H4 (cell line): ENCODE data around the gene DAPK1. TPM values are rescaled to one million over a fixed set of nuclear protein-coding genes. Genes with fewer than 3 reads are reported as not detected.
"Not testable (repeated sequence)": the region's sequence is repeated elsewhere in the genome, so short reads cannot be mapped to it uniquely, and the experiment has no call there.

ENCODE experiments used
- DNase-seq: peaks from one replicate; pipeline ENCODE4 v3.0.0-alpha.2; 2015; ENCODE audit warnings: low spot score
- total RNA-seq: library from RNA; depleted of rRNA; stranded (reverse); fragments of >200 nt; shearing (Covaris generic); gene quantifications from 2 replicates; pipeline ENCODE4 v1.2.3, GENCODE V29; 2014

DAPK1 gene
- total RNA-seq, 1 experiment from 2014 or later = 6.6 TPM

DNA sequence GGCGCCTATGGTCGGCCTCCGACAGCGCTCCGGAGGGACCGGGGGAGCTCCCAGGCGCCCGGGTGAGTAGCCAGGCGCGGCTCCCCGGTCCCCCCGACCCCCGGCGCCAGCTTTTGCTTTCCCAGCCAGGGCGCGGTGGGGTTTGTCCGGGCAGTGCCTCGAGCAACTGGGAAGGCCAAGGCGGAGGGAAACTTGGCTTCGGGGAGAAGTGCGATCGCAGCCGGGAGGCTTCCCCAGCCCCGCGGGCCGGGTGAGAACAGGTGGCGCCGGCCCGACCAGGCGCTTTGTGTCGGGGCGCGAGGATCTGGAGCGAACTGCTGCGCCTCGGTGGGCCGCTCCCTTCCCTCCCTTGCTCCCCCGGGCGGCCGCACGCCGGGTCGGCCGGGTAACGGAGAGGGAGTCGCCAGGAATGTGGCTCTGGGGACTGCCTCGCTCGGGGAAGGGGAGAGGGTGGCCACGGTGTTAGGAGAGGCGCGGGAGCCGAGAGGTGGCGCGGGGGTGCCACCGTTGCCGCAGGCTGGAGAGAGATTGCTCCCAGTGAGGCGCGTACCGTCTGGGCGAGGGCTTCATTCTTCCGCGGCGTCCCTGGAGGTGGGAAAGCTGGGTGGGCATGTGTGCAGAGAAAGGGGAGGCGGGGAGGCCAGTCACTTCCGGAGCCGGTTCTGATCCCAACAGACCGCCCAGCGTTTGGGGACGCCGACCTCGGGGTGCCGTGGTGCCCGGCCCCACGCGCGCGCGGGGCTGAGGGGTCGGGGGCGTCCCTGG, 561 bp downstream of the DAPK1 start:
- DNase-seq = no peak

DNA sequence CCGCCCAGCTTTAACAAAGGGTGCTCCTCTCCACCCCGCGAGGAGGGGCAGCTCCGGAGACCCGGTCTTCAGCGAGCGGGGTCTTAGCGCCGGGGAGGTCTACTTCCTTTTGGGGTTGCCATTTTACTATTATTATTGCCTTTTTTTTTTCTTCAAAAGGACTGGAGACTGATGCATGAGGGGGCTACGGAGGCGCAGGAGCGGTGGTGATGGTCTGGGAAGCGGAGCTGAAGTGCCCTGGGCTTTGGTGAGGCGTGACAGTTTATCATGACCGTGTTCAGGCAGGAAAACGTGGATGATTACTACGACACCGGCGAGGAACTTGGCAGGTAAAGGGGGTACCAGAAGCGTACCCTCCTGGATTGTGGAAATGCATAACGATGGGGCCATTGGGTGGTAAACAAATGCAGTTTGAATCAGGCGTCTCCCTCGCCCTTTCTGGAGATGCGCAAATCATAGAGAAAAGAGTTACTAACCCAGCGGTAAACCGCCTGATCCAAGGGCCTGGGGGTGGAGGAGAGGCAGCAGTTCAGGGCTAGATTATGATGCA, 1.2 kb downstream of the DAPK1 start:
- DNase-seq = no peak

DNA sequence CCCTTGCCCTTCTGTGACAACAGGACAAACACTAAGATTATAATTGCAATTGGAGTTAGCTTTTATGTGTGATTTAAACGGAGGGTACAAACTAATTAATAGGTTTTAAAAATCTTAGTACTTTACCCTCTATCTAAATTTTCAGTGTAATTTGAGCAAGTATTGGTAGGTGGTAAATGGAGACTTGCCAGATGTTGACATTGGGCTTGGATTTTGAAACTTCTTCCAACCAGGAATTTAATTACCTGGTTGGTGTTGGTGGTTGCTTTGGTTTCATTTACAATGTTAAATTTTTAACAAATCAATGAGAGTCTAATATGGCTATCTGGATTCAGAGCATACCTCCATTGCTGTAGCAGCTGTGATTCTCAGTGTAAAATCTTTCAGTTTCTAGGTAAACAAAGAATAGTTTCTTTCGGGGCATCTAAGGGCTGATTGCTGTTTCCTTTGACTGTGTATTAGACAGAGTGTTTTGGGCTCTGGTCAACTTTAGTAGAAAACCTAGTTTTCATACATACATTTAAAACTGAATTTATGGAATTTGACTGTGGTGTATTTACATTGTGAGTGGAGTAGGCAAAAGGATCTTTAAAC, 1.9 kb downstream of the DAPK1 start:
- no peak for DNase-seq

DNA sequence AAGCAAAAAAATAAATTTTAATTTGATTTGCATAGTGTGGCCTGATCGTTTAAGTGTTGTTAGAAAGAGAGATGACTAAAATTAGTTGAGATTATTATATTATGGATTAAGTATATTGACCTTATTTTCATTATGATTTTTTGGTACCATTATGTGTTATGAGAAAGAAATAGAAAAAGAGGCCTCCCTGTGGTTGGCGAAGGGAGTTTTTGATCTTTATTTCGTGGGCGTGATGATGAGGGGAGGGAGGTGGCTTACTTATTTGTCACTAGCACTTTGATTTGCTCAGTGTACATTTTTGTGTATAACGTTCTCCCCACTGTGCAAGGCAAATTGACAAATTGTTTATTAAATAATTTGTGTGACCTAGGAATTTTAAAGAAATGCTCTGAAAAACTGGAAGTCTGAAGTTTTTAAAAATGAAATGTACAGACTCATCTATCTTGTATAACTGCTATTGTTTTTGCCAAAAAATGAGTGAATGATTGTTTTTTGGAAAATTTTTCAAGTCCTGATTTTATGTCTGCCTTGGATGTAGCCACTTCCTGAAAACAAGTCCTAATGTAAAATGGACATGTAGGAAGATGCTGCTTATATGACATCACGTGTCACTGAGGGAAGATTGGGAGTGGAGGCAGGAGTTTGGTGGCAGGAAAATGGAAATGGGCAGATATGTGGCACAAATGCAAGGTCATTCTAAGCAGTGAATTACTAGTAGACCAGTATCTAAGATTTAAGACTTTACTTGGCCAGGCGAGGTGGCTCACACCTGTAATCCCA, 3.0 kb downstream of the DAPK1 start:
- no peak for DNase-seq

DNA sequence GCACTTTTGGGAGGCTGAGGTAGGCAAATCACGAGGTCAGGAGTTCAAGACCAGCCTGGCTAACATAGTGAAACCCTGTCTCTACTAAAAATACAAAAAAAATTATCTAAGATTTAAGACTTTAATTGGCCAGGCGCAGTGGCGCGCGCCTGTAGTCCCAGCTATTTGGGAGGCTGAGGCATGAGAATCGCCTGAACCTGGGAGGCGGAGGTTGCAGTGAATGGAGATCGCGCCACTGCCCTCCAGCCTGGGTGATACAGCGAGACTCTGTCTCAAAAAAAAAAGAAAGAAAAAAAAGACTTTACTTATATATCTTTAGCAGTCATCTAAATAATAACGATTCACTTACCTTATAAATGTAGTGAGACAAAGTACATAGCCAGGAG, 3.6 kb downstream of the DAPK1 start:
- not testable (repeated sequence) for DNase-seq

DNA sequence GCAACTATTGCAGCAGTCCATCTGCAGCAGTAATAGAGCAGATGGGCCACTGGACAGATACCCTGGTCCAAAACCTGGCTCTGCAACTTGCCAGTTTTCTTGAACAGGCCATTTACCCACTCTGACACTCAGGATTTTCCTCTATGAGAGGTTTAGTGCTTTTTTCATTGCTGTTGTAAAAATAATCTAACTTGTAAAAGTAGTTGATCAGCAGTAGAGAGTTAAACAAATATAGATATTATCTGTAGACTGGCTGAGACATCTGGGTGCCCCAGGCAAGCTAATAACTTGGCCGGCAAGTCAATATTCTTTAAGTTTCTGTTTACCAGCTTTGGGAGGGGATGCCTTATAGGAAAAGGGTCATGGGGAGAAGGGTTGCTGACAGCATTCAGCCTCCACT, 4.1 kb downstream of the DAPK1 start:
- no peak for DNase-seq

DNA sequence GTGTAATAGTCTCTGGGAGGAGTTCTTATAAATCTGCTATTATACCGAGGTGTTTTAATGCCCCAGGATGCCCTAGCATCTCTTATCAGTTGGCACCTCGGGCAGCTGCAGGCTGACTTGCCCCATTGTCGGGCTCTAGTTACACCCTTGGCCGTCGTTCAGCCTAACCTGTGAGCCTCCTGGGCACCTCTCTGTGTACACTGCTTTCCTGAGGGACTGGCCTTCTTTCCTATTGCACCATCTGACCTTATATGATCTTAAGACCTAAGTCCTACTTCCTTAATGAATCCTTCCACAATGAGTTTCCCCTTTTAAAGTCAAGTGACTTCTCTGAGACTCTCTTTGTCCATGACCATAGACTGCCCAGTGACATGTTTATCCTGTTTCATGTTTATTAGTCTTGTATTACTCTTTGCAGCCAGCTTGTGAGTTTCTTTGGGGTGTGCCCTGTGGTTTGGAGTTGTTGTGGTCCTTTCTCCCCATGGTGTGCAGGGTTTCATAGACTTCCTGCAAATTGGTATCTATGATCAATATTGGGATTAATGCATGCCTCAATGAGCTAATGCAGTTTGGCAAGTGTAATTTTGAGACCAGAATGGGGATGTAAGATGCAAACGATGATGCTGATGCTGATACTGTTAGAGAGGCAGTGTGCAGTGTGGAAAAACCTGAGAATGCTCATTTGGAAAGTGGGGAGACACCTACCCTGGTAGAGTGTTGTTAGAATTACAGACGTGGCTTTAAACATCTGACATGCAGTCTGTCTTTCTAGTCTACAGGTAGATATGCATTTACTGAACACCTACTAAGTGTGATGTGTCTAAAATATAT, 4.9 kb downstream of the DAPK1 start:
- DNase-seq = no peak

DNA sequence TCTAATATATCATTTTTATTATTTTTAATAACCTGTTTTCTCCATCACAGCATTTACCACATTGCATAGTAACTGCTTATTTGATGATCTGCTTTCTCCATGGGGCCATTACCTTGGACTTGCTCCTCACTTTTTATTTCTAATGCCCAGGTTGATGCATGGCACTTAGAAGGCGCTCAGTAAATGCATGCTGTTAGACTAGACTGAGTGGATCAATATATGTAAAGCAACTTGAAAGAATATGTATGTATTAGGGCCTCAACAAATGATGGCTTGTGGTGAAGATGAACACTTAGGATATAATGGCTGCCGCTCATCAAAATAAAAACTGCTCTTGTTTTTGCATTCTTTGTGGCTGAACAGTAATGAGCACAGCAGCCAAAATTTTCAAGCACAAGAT, 5.8 kb downstream of the DAPK1 start:
- no peak for DNase-seq

DNA sequence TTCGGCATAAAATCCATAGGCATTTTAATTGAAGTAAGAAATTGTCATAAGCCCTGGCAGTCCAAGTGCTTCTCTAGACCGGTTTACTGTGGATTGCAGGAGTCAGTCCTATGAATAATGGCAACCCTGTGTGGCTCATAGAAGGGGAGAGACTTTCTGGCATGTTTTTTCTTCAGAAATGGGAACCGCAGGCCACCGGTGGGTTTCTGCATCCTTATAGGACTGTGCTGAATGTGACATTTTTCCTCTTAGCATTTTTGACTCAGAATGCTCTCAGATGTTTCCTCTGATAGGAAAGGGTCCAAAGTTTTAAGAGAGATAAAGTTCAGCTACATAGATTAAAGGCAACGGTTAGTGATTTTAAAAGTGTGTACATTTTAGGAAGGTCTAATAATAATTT, 6.3 kb downstream of the DAPK1 start:
- DNase-seq = no peak

DNA sequence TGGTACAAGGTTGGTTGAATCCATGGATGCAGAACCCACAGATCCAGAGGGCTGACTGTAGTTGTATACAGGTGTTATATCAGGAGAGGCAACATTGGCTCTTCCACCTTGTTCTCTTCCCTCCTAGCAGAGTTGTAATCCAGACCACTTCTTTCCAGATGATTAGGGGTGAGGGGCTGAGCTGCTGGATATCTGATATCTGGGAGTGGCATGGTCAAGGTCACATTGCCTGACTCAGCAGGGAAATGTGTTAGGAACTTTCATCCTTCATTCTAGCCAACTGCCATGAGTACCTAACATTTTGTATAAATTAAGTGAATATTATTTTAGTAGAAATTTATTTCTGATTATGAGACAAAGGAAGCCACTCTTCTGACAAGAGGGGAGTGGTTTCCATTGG, 7.3 kb downstream of the DAPK1 start:
- no peak for DNase-seq

DNA sequence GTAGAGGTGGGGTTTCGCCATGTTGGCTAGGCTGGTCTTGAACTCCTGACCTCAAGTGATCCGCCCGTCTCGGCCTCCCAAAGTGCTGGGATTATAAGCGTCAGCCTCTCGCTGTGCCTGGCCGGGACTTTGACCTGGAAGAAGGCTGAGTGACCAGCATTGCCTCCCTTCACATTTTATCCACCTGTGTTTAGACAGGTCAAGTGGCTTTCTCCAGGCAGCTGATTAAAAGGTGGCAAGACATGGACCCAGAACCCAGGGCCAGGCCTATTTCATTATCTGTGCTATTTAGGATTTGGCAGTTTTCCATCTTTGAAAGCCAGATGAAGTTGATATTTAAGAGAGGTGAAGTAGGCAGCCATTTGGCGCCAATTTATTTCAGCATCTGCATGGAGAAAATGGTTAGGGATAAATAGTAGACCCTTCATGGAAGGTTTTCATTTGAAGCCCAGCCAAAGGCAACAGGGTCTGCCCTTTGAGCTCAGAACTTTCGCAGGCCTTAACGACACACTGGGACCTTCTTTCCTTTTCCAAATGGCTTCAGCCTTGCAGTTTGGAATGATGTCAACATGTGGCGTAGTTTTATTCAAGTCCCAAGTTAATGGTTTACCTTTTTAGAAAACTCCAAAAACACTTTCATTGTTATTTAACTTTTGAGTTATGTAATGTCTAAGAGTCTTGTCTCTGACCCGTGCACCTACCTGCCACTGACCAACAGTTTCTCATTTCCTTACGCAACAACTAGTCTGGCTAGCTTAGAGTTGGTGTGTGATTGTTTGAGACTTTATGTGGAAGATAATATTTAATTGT, 8.4 kb downstream of the DAPK1 start:
- no peak for DNase-seq

DNA sequence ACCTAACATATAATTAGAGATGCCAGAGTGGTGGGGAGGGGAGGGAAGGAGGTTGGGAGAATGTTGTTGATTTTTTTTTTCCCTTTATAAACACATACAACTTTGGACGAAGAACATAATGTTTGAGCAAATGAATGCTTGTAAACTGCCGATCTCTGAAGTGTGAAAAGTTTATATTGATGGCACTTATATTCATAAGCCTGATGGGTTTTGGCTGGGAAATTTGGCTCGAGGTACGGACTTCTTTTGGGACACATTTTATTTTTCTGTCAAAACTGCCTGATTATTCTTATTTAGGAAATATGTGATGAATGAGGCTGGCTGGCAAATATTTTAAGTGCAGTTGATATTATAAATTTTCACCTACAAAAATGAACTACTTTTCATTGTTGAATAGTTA, 9.9 kb downstream of the DAPK1 start:
- no peak for DNase-seq

DNA sequence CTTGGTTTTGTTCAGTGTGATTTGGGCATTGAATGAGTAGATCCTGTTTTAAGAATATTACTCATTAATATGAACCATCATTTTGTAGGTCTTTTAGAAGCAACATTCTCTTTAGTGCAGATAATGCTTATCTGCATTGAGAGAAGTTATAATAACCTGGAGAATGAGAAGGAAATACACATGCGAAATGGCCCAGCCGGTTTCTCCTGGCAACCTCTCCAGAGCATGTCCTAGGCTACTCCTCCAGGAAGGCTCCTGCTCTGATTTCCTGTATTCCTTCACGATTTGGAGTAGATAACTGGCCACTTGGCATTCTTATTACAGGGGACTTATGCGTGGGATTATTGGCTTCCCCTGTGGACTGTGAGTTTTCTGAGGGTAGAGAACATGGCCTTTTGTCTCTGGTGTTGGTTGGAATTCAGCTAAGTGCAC, 12.6 kb downstream of the DAPK1 start:
- no peak for DNase-seq

DNA sequence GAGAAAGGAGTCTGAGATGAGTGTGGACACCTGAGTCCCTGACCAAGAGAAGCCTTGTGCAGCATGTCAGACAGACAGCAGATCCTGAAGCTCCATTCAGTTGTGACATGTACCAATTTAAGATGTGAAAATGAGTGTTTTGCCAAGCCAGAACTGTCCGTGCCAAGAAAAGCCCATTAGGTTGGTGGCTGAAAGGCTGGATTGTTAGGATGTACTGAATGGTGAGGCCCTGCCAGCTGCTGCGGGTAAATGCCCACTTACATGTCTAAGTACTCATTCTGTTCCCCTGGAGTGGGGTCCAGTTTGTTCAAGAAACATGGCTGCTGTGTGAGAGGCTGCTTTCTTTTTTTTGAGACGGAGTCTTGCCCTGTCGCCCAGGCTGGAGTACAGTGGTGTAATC, 14.6 kb downstream of the DAPK1 start:
- no peak for DNase-seq

DNA sequence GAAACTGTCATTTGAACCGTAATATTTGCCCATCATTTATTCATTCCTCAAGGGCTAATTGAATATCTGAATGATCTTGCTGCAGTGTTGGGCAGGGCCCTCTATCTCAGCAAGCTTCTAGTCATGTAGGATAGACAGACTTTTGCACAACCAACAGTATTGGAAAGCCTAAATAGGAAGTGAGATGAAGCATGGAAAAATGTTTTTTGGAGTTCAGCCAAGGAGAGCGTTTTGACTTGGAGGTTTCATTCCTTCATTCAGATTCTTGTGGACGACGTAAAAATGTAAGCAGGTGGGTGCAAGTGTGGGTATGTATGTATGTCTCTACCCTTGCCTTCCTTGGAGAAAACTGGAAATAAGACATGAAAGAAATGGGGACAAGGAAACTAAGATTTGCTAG, 15.5 kb downstream of the DAPK1 start:
- DNase-seq = no peak

DNA sequence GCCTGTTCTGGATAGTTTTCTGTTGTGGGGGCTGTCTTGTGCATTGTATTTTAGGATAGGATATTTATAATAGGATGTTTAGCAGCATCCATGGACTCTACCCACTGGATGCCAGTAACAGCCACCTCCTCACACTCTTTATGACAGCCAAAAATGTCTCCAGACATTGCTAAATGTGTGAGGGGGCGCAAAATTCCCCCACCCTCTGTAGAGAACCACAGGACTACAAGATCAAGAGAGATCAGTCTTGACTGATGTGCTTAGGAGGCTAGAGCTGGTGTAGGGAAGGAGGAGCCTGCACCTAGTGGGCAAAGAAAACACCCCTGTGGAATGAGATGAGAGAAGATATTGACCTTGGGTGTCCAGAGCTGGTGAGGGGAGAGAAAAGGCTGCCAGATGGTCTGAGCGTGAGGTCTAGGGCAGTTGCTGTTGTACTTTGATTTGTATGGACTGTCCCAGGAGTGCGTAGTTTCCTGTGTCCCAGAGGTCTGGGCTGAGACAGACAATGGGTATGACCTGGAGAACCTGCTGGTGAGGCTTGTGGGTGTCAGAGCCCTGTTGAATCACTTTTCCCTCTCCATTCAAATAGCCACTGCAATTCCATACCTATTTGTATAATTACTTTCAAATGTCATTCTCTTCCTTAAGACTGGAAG, 16.3 kb downstream of the DAPK1 start:
- DNase-seq = no peak

DNA sequence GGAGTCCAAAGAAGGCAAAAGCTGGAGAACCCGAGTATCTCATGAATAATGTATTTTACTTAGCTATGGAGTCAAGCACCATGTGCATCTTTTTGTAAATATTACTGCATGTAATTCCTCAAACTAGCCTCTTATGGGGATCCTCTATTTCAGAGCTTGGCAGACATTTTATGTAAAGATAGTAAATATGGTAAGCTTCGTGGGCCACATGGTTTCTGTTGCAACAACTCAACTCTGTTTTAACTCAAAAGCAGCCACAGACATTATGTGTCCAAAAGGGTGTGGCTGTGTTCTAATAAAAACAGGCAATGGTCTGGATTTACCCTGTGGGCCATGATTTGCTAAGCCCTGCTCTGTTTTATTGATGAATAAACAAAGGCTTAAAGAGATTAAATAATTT, 17.3 kb downstream of the DAPK1 start:
- DNase-seq = no peak

DNA sequence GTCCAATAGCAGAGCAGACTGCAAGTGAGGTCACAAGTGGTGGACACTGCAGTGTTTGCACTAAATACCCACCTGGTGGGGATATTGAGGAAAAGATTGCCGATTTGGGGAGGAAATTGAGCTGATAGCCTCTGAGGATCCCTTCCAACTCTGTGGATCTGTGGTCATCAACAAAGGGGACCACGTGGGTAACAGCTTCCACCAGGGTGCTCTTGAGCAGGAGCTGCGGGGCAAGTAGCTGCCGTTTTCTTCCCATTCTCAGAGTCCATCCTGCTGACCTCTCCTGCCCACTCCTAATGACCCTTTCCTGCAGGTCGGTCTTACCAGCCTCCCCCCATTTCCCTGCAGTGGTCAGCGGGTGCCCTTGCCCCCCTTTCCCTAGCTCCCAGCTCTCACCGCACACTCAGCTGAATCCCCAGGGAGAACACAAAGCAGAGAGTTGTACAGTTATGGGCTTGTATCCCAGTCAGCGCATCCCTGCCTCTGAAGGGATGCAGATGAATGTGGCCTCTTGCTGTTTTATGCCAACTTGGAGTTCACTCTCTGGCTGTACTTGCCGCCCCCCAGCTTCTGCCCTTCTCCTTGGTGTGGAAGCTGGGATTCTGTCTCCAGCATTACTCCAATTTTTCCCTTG, 18.0 kb downstream of the DAPK1 start:
- no peak for DNase-seq

DNA sequence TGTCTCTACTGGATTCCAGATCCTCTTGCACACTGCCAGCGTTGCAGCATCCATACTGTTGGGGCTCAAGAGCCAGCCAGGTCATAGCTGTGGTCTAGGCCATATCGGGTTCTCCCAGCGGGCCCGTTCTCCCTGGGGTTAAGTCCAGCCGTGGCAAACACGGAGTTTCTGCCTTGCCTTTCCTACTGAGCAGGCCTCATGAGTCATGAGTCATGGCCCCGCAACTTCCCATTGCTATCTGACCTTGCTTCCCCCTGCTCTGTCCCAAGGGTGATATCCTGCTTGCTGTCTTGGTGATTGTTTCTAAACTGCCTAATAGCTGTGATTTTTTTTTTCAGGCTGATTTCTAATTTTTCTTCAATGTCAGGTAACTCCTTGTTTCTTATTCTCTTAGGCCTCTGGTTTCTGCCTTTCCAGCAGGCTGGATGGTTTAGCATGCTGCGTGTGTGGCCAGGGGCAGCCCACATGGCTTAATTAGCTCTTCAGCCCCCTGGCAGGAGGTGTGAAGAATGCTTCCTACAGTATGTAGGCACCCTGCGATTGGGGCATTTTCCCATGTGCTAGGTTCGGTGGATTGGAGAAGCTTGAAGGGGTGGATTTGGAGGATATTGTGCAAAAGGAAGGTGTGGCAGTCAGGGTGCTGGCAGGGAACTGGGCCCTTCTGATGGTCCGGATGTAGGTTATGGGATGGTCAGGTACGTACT, 18.7 kb downstream of the DAPK1 start:
- DNase-seq = peak; percentile 48
